Measurements from ENCODE around the gene RFWD3.
"Not testable (repeated sequence)": the region's sequence is repeated elsewhere in the genome, so short reads cannot be mapped to it uniquely, and the experiment has no call there.

The RFWD3 gene

GRCh38 chr16:74661064-74661463 is 5.6 kb downstream of the RFWD3 start:
- no peak for DNase-seq (ENCODE audit: low spot score)

DNA sequence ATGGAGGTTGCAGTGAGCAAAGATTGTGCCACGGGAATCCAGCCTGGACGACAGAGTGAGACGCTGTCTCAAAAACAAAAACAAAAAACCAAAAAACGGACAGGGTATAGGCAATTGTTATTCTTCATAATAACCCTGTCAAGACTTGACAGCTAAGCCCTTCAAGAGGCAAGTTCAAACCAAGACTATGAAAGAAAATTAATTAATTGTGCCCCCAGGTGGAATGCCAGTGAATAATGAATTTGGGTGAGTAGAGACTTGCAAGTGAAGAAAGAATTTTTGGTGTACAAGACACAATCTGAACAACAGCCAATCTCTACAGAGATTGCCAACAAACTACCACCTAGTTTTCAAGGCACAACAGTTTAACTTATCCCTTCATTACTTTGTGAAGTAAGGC is 6.3 kb downstream of the RFWD3 start:
- no peak for DNase-seq (ENCODE audit: low spot score)

DNA sequence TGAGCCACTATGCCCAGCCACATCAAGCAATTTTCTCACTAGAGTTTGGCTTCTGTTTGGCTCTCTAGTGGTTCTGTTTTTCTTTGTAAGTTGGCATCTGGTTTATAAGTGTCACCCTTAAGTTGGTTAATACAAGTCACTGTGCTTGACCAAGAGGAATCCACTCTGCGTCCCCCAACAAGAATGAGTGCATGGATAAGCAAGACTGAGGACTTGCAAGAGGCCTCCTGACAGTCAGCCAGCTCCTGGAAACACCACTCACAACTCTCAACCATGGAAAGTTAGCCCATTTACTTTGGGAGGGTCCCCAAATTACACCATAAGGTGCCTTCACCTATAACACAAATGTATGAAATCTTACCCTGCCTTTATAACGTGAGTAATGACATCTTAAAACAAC is 7.6 kb downstream of the RFWD3 start:
- no peak for DNase-seq (ENCODE audit: low spot score)

- DNase-seq (ENCODE audit: low spot score): no peak
Measured at GRCh38 chr16:74657870-74658642, 8.6 kb downstream of the RFWD3 start.

DNA sequence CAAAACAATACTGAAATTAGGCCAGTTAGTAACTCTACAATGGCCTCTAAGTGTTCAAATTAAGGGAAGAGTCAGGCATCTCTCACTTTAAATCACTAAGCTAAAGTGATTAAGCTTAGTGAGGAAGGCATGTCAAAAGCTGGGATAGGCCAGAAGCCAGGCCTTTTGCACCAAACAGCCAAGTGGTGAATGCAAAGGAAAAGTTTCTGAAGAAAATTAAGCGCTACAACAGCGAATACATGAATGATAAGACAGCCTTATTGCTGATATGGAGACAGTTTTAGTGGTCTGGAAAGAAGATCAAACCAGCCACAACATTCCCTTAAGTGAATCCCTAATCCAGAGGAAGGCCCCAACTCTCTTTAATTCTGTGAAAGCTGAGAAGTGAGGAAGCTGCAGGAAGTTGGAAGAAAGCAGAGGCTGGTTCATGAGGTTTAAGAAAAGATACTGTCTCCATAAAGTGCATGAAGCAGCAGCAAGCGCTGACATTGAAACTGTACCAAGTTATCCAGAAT is 12.1 kb downstream of the RFWD3 start:
- no peak for DNase-seq (ENCODE audit: low spot score)

DNA sequence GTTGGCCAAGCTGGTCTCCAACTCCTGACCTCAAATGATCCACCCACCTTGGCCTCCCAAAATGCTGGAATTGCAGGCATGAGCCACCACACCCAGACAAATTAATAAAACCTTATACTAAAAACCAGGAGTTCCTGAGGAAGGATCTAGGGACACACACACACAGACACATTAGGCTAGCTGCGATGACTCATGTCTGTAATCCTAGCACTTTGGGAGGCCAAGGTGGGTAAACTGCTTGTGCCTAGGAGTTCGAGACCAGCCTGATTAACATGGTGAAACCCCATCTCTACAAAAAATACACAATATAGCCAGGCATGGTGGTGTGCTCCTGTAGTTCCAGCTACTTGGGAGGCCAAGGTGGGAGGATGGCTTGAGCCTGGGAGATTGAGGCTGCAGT is 13.8 kb downstream of the RFWD3 start:
- not testable (repeated sequence) for DNase-seq (ENCODE audit: low spot score)

GRCh38 chr16:74652249-74652648 is 14.4 kb downstream of the RFWD3 start:
- DNase-seq (ENCODE audit: low spot score): no peak

DNA sequence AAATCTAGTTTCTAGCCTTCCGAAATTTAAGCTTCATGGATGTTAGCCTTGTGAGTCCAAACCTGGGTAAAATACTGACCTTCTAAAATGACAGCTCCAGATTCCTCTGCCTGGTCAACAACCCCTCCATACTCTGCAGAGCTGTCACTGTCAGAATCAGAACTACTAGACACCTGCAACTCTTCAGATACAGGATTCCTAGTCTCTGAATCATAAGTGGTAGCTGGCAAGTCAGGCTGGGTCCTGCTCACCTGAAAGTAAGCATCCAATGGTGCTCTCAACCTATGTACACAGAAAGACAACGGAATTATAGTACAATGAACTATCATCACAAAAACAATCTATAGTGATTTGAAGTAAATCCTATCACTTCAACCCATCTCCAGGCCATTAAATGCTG is 14.8 kb downstream of the RFWD3 start:
- DNase-seq (ENCODE audit: low spot score): no peak

DNA sequence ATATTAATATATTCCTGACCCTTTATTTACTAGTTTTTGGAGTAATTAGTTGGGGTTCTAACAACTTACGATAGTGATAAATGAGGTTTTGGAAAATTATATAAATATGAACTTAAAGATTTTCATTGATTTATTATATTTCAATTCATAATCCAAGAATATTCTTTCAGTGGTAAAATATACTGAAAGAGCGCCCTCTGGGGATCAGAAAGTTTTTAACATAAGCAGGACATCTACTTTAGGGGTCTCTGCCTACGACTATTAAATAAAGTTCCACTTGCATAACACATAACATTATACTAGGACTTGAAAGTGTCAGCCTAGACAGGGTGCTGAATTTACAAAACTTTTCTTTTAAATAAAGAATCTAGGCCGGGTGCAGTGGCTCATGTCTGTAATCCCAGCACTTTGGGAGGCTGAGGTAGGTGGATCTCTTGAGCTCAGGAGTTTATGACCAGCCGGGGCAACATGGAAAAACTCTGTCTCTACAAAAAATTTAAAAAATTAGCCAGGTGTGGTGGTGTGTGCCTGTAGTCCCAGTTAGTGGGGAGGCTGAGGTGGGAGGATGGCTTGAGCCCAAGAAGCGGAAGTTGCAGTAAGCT is 15.6 kb downstream of the RFWD3 start:
- DNase-seq (ENCODE audit: low spot score): peak; percentile 38

DNA sequence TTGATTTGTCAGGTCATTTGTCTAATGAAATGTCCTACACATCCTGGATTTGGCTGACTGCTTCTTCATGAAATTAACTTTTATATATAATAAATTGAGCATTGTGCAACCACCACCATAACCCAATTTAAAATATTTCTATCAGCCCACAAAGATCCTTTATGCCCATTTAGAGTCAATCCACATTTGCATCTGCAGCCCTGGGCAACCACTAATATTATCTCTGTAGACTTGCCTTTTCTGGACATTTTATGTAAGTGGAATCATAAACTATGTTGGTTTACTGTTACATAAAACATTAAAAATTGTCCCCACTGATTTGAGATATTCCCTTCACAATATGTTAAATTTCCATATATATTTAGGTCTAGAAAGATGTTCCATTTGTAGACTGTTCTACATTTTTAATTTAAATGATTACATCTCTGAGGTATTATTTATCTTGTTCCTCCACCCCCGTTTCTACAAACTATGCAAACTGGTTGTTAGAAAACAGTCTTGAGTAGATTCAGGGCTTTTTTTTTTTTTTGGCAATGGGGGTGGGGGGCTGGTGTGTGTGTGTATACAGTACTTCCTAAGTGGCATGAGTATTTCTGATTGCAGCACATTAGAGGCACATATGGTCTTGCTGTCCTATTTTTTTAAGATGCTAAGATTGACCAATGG is 16.7 kb downstream of the RFWD3 start:
- no peak for DNase-seq (ENCODE audit: low spot score)

GRCh38 chr16:74641969-74642368 is 24.7 kb downstream of the RFWD3 start:
- no peak for DNase-seq (ENCODE audit: low spot score)

DNA sequence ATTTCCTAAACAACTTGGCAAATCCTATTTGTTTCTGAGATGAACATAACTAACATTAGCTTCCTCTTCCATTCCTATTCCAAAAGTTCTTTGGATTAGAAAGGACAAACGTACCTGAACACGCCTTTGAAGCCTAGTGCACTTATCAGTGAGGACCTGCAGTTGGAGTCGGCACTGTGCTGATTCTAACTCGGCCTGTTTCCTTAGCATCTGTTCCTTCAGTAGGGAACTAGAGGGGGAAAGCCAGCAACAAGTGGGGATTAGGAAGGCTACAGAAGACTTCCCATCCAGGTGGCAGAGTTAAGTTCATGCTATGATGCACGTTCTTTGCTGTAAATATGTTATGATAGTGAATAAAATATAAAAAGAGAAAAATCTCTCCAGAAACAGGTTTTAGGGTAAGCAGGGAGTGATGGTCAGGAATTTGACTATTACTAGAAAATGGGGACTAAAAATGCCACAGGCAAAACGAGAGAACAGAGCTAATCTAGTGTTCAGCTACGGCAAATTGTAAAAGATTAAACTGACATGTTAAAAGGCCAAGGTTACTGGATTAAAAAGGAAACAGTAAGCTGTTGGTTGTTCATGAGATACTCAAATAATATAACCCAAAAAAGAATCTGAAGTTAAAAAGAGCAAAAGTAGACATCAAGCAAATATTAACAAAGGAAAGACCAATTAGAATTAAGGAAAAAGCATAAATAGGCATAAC is 28.8 kb downstream of the RFWD3 start:
- DNase-seq (ENCODE audit: low spot score): no peak

DNA sequence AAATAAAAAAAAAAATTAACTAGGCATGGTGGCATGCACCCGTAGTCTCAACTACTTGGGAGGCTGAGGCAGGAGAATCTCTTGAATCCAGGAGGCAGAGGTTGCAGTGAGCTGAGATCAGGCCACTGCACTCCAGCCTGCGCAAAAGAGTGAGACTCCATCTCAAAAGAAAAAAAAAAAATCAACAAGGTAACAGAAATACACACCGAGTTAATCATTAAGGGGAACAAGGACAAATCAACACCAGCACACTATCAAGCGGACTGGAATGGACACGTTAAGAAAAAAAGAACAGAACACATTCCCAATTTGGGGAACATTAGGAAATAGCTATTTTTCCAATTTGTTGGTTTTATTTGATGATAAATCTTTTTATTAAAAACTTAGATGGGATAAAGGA is 31.4 kb downstream of the RFWD3 start:
- DNase-seq (ENCODE audit: low spot score): no peak

- DNase-seq (ENCODE audit: low spot score): no peak
Measured at GRCh38 chr16:74633686-74634085, 33.0 kb downstream of the RFWD3 start.

DNA sequence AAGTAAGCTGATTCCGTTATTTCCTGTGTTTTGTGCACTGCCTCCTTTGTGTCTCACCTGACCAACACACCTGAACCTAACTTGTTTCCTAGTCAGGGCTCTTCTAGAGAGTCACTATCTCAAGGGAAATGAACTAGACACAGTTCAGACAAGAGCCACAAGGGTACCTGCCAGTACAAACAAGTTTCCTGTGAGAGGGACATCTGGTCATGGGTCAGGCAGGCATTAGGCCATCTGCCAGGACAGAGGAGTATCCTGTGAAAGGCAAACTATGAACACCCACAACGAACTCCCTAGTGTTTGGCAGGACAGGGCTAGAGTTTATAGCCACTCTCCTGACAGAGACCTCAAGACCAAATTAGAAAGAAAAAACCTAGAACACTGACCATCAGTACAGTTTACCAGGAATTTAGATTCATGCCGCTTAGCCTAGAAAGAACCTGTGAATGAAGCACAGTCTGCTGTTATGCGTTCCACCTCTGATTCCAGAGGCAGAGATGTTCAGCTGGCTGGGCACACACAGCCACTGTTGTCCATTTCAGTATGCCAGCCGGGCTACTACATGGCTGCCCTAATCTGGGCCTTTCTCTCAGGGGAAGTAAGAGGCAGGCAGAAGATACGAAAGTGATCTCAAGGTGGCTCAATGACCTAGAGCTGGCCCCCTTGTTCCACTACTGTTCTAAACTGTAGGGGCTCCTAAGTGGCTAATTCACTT is 39.0 kb downstream of the RFWD3 start:
- no peak for DNase-seq (ENCODE audit: low spot score)

GRCh38 chr16:74626741-74627416 is 39.8 kb downstream of the RFWD3 start:
- DNase-seq (ENCODE audit: low spot score): no peak

DNA sequence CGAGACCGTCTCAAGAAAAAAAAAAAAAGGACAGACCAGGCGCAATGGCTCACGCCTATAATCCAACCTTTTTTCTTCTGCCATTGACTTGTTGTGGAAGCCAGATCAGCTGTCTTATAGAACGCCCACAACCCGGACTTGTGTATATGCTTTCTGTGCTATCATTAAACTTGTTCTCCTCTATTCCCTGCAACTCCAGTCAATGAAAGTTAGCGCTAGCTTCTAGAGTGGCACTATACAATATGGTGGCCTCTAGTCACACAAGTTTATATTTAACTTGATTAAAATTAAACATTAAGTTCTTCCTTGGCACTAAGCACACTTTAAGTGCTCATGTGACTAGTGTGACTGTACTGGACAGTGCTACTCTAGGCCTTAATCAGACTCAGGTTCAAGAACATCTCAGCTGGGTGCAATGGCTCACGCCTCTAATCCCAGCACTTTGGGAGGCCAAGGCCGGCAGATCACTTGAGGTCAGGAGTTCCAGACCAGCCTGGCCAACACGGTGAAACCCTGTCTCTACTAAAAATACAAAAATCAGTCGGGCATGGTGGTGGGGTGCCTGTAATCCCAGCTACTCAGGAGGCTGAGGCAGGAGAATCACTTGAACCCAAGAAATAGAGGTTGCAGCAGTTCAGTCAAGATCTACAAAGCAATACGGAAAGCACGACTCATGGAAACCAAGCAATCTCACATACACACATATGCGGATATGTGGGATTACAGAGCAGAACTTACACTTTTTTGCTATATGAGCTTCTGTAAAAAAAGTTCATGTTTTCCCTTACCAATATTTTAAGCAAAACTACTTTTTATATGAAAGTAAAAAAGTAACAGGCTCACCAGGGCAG is 41.0 kb downstream of the RFWD3 start:
- DNase-seq (ENCODE audit: low spot score): no peak

DNA sequence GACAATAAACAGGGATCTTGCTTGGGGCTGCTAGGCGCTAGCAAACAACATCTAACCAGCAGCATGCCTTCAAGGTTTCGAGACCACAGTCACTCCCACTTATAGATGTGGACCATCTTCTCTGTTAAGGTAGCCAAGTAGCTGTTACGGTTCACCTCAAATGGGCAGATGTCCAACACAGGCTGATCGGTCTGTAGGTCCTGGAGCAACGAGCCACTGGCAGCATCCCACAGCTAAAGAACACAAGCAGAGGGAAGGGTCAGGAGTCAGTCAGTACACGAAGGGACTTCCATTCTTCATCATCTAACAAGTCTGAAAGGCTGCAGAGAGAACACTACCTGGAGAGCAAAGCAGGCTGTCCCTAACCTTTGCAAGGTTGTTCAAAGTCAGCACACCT is 42.8 kb downstream of the RFWD3 start:
- no peak for DNase-seq (ENCODE audit: low spot score)

- DNase-seq (ENCODE audit: low spot score): peak; percentile 68
Measured at GRCh38 chr16:74623214-74623838, 43.4 kb downstream of the RFWD3 start.

DNA sequence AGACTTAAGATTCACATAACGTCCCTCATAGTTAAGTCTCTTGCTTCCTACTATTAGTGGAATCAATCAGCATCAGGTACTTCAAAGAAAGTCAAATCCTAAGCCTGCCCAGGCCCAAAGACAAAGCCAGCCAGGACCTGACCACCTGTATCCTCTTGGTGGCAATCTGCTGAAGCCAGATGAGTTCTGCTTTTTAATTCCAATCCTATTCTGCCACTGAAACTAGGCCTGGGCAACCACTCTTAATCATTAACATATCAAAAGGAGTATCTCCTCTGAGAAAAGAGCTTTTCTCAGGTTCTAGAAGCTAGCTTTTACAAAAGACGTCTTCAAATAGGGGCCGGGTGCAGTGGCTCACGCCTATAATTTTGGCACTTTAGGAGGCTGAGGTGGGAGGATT is 44.7 kb downstream of the RFWD3 start:
- no peak for DNase-seq (ENCODE audit: low spot score)

All from hematopoietic multipotent progenitor cell treated with erythropoietin and hydrocortisone succinate and interleukin-3 and kit ligand, for 15 days (in vitro differentiated cells).